Measurements from ENCODE around the gene WWTR1.
A peak's percentile ranks its signal among the peaks of the same experiment; 100 is the strongest.

WWTR1 gene

DNA sequence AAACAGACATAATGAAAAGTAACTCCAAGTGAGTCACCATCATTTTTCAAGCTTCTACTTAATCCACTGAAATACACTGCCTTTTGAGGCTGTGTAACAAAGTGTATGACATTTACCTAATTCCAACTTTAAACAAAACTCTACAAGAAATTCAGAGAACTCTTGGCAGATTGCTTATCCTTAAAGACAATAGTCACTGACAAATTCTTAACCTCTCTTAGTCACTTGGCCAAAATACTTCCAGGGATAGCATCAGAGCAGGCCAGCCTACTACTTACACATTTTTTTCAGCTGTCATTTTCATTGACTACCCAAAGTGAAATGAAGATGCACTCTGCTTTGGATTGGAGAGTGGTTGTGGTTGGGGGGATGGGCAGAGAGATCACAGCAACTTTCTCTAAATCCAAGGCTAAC lies 3.6 kb downstream of the WWTR1 start:
- DNase-seq (ENCODE audit: low spot score) = peak; percentile 48

DNA sequence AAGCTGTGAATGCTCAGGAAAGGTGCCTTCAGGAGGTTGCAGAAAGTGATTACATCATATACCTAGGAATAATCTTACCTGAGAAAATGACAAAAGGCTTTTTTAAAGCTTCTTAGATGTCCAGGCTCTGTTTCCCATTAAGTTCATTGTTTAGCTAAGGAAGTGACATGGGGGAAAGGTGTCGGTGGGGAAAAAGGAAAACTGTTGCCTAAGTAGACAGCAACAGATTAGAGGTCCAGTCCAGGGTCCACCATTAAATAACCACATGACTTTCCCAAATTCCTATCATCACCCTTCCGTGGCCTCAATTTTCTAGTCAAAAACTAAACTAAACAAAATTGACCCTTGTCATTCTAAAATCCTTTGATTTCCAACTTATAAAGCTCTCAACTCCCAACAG lies 4.3 kb downstream of the WWTR1 start:
- DNase-seq (ENCODE audit: low spot score) = no peak

DNA sequence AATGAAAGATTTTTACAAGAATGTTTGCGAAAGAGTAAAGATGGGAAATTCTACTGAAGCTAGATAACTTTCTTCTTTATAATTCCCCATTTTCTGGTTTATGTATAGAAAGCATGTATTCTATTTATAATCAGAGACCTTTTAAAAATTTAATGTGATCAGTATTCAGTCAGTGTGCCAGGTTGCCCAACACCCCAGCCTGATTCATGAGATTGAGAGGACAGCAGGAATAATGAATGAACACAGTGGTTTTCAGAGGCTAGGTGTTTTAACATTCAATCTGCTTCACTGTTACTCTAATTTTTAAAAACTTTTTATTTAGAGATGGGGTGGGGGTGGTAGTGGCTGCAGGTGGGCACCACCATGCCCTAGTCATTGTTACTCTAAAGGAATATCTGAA lies 4.7 kb downstream of the WWTR1 start:
- DNase-seq (ENCODE audit: low spot score) = no peak

DNA sequence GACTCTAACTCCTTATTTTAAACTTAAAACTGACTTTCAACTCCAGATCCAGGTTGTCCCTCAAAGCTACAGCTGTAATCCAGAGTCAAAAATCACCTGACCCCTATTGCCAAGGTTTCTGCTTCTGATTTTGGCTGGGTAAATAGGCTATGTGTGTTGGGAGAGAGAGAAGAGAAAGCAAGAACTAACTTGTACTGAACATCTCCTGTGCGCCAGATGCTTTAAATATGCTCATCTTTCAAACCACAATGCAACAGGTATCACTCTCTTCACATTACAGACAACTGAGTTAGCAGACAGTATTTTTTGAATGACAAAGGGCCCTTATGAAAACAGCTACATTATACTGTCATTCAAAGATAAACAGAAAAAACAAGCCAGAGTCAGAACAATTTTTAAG lies 7.0 kb downstream of the WWTR1 start:
- no peak for DNase-seq (ENCODE audit: low spot score)

DNA sequence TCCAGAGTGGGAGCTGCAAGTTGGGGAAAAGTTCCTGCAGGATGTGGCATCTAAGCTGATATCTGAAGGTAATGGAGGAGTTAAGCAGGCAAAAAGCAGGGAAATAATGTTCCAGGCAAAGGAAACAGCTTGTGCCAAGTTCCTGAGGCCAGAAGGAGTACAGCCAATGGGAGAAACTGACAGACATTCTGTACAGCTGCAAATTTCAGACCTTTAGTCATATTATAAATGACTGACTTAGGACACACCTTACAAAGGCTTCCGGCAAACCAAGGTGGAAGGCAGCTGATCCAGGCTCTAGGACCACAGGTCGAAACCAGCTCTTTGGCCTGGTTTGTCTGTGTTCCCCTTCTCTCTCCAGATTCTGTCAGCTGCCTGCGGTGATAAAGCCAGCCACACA lies 9.3 kb downstream of the WWTR1 start:
- DNase-seq (ENCODE audit: low spot score) = no peak

DNA sequence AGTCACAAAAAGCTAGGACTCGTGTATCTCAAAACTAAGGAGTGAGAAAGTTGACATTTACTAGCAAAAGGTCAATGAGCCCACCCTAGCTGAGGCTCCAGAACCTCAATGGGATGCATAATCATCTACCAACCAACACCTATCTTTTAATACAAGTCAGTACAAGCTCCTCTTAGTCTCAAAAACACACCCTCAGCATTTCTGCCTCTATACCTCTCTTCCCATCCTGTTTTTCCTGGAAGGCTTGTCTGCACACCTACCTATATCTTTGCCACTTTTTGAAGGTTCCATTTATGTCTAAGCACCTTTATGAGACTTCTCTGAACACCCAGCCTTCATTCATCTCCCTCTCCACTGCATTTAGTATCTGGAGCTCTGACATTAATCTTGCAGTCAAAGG lies 10.0 kb downstream of the WWTR1 start:
- DNase-seq (ENCODE audit: low spot score) = no peak

DNA sequence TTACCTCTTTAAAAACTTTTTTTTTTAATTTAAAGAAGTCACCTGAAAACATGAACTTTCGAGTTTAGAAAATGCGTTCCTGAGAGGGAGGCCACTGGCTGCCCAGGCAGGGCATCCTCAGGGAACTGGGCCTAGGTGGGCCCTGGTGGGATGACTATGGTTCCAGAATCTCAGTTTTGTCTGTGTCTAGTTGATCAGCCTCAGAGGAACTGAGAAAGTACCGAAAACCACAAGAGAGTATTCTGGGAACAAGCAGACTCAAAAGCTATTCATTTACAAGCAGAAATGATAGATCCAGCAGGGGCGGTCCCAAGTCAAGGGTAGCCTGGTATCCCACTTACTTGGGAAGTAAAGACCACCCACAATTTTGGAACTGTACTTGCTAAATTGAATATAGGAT lies 10.5 kb downstream of the WWTR1 start:
- no peak for DNase-seq (ENCODE audit: low spot score)

DNA sequence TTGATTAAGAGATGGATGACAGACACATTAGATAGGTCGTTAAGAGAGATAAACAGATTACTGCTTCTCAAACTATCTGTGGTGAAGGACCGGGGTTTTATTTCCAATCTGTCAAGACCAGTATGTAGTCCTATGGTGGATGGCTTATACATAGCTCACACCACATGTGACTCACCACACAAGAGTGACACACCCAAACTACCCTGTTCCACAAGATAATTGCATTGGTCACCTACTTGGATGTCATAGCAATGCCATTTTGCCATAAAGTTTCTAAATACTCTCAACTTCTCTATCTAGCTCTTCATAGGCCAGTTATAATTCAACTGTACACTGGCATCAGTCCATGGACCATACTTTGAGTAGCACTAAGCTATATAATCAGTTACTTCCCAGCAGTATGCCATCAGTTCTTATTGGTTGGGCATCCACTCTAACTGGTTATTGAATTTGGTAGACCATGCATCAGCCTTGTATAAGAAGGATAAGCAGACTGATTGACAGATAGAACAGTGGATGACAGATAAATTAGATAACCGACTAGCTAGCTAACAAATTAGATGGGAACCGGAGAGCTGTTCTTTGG lies 11.6 kb downstream of the WWTR1 start:
- peak; percentile 69 for DNase-seq (ENCODE audit: low spot score)

DNA sequence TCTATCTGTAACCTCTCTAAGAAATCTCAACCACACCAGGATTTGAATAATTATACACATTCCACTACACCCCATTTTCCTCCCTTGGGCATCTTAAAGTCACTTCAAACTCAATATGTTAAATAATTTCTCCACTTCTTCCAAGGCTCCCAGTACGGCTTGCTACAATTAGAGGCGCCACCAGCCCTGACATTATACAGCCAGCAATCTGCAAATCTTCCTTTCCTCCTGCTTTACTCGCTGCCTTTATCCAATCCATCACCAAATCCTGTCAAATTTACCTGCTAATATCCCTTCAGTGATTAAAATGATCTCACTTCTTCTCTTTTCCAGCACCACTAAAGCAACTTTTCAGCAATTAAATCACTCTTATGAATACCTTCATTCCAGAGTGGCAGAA lies 13.9 kb downstream of the WWTR1 start:
- no peak for DNase-seq (ENCODE audit: low spot score)

DNA sequence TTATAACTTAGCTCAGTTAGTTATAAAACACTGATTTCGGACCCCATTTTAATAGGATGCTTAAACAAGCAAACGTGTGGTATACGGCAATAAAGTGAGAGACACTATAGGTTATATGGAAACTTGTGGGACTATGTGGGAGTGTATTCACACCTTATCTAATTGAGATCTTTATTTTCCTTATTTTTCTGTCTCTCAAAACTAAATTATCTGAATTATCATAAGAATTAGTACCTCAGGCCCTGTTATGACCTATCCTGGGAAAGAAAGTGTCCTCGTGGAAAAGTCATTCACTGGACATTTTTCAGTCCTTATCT lies 14.4 kb downstream of the WWTR1 start:
- DNase-seq (ENCODE audit: low spot score) = no peak

DNA sequence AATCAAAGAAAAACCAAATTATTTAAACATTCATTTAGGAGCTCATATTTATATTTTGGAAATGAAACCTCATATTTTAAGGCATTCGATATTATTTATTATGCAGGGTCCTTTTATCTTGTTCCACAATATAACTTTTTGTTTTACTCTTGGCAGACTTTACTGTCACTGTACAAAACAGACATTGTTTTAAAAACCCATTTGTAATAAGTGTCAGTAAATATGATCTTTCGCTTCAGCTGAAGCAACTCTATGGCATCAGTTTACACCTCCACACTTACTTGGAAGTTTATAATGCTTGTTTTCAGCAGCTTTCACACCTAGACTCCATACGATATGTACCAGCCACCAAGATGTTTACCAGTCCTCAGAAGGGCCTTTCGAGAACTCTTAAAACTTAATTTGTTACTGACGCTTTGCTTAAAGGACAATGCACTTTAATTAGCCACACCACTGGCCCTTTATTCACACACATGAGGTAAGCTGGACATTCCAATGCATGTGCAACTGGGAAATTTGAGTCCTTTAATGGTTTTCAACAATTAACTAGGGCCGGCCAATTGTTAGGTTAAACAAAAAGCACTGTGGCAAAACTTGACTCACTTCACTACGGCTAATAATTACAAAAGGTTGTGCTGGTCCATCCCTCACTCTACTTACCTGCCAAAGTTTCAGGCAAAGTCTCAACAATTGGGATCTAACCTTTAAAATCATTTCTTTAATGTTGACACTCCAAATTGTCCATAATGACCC lies 16.7 kb downstream of the WWTR1 start:
- no peak for DNase-seq (ENCODE audit: low spot score)

DNA sequence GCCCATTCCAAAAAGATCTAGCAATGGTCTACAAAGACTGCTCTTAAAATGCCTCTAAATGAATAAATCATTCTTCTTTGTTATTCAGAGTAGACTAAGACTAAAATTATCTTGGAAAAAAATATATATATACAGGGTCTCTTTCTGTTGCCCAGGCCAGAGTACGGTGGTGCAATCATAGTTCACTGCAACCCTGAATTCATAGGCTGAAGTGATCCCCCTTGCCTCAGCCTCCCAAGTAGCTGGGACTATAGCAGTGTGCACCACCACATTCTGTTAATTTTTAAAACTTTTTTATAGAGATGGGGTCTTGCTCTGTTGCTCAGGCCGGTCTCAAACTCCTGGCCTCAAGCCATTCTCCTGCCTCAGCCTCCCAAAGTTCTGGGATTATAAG lies 18.7 kb downstream of the WWTR1 start:
- DNase-seq (ENCODE audit: low spot score) = no peak

DNA sequence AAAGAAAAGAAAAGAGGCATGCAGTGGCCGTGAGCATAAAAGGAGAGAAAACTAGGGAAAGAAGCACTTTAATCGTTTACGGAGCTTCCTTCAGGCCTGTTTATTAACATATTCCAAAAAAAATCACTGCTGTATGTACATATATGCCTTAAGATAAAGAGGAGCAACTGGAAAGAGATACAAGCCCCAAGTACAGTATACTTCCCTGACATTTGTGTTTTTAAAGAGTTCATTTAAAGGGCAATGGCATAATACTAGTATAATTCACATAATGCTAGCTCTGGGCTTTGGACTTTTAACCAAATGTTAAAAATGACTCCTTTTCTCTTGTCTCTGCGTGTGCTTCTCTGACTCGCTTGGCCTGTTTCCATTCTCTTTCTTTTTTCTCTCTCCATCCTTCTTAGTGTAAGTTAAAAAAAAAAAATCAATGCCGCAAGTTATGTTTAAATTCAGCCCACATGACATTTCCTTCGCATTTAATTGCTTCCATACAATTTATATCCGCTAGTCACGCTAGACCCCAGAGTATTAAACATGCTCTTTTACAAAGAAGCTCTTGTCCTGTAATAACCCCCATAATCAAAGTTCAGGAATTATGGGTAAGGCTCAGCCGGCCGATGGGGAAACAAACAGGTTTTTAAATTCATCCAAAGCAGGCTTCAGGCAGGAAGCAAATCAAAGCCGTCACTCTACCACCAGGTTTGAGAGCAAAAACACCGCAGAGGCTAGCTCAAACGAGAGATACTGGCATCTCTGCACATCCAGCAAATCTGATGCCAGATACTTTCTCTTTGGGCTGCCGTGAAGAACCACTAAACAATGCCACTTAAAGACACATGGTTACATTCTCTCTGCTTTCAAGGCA lies 19.4 kb downstream of the WWTR1 start:
- peak; percentile 66 for DNase-seq (ENCODE audit: low spot score)

DNA sequence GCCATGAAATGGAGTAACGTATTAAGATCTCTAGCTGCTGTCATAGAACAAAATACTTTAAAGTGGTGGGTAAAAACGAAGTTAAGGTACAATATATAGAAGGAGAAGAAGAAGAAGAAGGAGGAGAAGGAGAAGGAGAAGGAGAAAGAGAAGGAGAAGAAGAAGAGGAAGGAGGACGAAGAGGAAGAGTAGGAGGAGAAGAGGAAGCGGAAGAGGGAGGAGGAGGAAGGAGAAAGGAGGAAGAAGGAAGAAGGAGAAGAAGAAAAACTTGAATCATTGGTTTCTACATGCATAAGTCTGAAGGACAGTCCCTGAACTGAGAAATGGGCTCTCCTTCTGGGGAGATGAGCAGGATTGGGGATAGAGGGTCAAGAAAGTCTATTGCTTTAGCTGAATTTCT lies 22.4 kb downstream of the WWTR1 start:
- DNase-seq (ENCODE audit: low spot score) = no peak

DNA sequence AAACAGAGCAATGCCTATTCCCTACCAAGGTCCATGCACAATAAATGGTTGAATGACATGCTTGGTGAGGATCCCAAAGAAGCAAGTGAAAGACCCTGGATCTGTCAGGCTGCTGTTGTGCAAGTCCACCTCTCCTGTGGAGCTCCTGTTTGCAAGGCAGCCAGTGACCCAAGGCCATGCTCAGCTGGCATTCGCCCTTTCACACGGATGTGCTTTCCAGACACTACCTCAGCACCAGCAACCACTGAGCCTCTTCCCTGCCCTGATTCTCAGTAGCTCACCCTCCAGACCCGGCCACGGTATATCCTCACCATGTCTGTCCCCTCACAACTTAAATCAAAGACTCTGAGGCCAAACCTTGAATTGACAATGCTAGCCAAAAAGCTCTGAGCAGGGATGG lies 23.3 kb downstream of the WWTR1 start:
- no peak for DNase-seq (ENCODE audit: low spot score)

DNA sequence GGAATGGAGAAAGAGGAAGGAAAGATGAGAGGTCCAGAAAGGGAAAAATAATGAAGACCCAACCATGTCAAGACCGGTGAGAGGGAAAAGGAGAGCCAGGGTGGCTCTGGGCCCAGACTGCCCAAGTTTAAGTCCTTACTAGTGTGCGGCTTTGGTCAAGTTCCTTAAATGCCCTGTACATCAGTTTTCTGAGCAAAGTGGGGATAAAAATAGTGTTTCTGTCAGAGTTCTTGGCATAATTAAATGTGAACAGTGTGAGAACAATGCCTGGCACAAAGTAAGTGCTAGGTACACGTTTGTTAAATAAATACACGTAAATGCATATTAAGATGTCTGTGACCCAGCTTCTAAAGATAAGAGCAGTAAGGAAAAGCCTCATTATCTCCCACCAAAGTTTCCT lies 23.8 kb downstream of the WWTR1 start:
- DNase-seq (ENCODE audit: low spot score) = no peak

DNA sequence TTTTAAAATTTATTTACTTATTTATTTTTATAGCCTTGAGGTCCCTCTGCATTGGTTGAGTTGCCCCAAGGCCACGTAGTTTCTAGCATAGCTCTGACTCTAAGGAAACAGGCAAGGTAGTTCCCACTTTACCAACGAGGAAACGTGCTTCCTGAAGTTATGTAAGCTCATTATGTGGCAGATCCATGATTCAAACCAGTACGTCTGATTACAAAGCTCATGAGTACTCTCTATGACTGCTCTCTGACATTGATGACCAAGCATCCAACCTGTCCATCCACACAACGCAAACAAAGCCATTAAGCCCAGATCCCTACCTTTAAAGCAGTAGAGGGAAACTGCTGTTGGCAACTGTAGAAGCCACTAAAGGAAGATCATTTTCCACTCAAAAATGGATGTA lies 25.6 kb downstream of the WWTR1 start:
- DNase-seq (ENCODE audit: low spot score) = no peak

DNA sequence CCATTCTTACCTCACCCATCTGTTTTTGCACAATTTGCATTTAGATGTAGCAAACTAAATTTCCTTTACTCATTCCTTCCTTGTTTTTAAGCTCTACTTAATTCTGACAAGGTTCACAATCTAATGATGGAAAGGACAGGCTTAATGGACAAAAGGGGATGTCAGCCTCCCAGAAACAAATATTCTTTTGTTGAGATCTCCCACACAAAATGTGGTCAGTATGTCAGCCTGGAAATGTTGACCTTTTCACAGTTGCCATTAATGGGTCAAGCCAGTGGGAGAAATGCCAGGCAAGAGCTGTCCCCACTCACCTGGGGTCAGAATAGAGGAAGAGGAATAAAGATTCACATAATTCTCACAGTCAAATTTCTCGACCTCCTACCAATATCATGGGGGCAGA lies 27.0 kb downstream of the WWTR1 start:
- no peak for DNase-seq (ENCODE audit: low spot score)

DNA sequence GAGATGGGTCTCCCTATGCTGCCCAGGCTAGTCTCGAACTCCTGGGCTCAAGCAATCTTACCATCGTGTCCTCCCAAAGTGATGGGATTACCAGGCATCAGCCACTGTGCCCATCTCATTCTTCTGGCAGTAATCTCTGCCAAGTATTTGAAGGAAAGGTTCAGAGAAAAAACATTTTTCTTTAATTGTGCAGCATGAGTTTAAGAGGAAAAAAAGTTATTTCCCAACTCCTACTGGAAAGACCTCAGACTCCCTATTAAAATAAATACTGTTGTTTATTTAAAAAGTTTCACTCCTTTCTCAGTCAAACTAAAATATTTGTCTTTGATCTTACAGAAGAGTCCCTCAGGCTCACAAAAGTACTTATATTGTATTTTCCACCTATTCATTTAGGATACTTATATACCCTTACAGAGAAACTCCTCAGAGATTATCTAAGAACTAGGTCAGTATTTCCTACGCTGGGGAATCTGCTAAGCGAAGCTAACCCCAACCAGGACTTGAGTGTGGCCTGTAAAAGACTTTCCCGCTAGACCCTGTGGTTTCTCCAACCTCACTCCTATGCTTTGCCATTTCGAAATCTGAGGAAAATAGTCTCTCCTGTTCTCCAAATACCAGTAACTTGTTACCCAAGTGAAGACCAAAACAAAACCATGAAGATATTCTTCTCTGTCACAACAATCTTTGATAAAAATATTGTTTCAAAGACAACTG lies 28.7 kb downstream of the WWTR1 start:
- DNase-seq (ENCODE audit: low spot score) = no peak

DNA sequence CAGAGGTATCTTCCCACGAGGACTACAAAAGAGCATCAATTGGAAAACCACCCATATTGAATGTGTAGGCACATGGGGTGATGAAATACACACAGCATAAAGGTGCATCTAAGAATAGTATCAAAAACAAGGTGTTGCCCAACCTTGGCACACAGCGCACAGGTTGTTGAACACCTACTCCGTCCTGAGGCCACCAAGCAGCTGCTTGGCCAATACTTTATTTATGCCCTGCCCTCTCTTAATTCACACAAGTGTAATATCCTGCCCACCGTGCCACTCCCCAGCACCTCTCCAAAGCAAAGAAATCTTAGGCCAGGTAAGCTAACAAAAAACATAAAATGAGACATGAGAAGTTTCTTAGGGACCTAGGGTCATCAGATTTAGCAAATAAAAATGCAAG lies 31.2 kb downstream of the WWTR1 start:
- DNase-seq (ENCODE audit: low spot score) = no peak

DNA sequence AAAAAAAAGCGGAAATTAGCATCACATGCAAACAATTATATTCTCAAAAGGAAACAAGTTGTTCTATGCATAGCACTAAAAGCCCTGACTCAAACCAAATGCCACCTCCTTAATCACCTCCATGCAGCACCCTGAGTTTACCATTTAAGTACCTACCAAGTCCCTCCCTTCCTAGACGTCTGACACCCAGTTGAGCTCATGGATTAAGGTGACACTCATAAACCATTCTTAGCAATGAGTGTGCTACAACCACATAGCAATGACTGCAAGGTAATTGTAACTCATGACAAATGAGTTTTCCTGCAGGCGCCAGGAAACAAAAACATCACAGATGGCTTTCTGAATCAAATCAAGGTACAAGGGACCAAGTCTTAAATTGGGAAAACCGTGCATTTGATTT lies 32.0 kb downstream of the WWTR1 start:
- no peak for DNase-seq (ENCODE audit: low spot score)

DNA sequence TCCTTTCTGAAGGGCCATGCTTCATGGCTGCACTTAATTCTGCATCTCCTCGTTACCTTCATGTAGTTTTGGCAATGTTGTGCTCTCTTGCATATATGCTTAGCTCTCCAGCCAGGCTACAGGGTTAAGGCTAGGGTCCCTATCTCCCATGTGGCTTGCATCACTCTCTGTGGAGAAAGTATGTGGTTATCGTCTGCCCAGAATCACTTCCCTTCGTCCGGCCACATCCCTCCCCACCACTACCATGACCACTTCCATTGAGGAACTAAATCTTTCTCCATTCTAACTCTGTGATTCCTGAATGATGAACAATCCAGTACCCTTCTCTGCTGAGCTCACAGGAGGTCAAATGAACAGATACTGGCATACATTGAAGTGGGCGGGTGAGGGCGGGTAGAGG lies 34.0 kb downstream of the WWTR1 start:
- DNase-seq (ENCODE audit: low spot score) = no peak

All from AG08395 (cell line).